ENCODE results near the gene TPRG1L.

TPRG1L gene

DNA sequence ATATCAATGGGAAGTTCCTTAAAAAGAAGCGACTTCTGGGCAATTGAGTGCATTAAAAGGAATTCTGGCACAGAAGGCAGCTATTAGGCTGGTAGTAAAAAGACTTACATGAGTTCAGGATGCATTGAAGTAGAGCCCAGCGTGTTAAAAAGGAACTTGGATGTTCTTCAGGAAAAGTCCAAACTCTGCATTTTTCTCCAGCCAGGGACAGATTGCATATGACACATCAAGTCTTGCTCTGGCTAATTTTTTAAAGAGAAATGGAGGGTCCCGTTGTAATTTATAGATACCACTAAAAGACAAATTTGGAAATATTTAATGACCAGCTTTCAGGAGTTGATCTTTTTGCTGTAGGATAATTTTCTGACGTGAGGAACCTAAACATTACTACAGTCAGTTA is 1.2 kb downstream of the TPRG1L start:
- DNase-seq (ENCODE audit: insufficient read length, low spot score) (no peak), FAIRE-seq (no peak)

DNA sequence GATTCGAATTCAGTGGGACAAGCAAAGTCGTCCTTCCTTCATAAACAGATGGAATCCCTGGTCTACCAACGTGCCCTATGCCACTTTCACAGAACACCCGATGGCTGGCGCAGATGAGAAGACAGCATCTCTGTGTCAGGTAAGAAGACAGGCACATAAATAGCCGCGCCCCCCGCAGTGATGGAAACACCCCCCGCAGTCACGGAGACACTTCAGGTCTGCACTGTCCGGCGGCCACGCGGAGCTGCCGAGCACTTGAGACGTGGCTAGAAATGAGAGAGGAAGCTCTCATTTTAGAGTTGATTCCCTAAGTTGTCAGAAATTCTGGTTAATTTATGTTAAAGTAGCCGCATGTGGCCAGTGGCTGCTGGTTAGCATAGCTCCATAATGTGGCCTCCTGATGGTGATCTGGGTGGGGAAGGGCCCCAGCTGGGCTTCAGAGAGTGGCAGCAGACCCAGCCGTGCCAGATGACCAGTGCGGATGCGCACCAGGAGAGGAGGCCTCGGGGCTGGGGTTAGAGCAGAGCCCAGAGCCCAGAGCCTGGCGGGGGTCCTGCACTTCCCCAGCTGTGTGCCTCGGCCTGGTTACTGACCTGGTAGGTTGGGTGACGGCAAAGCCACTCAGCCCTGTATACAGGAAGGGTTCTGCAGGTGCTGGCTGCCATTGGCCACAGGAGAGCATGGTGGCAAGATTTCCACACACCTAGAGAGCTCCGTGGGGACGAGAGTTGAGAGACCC is 2.9 kb downstream of the TPRG1L start:
- FAIRE-seq: no peak
- DNase-seq (ENCODE audit: insufficient read length, low spot score): no peak

DNA sequence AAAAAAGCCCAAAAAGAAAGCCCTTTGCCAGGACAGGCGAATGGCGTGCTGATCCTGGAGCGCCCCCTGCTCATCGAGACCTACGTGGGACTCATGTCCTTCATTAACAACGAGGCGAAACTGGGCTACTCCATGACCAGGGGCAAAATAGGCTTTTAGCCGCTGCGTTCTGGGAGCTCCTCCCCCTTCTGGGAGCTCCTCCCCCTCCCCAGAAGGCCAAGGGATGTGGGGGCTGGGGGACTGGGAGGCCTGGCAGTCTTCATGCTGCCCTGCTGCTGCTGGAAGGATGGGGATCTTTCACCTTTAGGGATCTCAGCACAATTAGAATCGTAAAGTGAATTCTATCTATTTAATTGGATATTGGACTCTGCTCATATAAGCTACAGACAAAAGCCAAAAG is 3.6 kb downstream of the TPRG1L start:
- no peak for FAIRE-seq

DNA sequence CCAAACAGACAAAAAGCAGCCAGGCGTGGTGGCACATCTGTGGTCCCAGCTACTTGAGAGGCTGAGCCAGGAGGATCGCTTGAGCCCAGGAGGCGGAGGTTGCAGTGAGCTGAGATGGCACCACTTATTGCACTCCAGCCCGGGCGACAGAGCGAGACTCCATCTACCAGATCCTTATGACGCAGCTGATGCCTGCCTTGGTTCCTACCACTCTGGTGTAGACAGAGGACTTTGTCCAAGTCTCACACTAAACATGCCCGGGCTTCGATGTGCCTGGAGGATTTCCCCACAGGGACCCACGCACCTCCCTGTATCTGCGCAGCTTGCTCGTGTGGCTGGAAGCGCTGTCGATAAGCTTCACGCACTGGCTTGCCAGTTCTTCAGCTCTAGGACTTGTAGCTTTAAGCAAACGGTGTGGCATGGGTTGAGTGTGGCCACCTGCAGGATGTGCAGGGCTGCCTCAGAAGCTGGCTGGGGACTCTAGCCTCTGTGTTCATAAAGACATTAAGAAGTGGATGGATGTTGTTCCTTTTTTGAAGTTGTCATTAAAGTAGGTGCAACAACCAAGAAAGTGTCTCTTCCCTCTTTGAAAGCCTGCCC is 4.8 kb downstream of the TPRG1L start:
- DNase-seq (ENCODE audit: insufficient read length, low spot score): no peak
- FAIRE-seq: no peak

More for the DNA sequence above, 3.6 kb downstream of the TPRG1L start:
- DNase-seq (ENCODE audit: insufficient read length, low spot score): no peak

DNA sequence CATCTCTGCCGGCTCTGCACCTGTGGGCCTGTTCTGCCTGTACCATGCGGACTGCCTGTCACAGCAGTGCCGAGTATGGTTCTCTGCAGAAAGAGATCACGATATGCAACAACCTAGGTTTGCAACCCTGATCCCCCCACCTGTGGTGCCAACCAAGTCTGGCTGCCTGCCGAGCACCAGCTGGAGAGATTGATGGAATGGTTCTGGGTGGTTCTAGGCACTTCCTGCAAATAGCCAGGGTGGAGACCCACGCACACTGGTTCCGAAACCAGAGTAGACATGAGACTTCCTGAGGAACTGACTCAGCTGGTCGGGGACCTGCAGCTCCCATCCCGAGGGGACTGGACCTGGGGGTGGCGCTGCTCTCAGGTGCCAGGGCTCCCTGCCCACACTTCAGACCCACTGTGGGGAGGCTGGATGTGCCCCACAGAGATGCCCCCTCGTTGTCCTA is 5.4 kb downstream of the TPRG1L start:
- DNase-seq (ENCODE audit: insufficient read length, low spot score): no peak
- no peak for FAIRE-seq

DNA sequence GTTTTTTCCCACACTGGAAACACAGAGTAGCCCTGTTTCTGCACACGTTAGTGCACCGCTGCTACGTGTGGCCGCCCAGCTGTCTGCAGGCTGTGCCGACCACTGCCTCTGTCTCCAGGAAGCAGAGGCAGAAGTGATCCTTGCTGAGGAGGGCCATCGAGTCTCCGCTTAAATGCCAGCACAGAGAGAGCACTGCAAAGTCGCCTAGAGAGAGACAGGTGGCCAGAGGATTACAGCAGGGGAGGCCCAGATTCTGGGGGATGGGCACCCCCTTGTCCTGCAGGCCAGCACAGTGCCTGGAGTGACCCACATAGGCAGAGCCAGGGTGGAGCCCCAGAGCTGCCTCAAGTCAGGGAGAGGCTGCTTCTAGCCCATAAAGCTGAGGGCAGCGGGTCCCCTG is 6.1 kb downstream of the TPRG1L start:
- no peak for FAIRE-seq
- no peak for DNase-seq (ENCODE audit: insufficient read length, low spot score)

DNA sequence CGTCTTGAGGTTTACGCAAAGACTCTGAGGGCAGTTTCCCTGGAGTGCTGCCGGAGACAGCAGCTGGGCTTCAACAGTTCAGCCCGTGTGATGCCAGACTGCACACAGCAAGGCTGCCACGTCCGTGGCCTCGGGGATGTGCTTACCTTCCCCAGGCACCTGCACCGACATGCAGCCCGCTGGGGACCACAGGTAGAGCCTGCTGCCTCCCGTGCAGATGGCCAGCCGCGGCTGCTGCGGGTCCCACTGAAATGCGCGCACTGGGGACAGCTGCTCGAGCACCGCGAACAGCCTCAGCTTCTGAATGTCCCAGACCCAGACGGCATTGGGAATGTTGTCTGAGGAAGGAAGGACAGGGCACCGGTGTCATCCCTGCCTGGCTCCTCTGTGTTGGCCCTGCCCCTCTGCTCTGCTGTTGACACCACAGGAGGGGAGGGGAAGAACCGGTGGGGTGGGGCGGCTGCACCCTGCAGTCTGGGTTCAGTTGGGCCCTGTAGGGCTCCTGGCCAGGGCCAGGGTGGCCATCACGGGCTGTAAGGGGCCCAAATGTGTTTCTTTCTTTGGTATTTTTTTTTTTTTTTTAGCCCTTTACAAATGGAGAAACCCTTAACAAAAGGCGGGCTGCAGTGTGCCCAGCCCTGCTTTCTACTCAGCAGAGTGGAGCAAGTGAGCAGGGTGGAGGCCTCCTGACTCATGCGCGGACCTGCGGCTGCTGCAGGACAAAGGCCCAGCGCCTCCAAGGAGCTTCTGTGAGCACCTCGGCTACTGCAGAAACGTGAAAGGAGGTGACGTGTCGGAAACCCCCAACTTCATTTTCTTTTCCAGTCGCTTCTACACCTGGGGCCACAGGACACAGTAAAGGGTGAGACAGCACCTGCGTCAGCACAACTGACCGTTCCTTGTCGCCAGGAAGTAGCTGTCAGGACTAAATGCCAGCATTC is 6.8 kb downstream of the TPRG1L start:
- no peak for DNase-seq (ENCODE audit: insufficient read length, low spot score)
- no peak for FAIRE-seq

DNA sequence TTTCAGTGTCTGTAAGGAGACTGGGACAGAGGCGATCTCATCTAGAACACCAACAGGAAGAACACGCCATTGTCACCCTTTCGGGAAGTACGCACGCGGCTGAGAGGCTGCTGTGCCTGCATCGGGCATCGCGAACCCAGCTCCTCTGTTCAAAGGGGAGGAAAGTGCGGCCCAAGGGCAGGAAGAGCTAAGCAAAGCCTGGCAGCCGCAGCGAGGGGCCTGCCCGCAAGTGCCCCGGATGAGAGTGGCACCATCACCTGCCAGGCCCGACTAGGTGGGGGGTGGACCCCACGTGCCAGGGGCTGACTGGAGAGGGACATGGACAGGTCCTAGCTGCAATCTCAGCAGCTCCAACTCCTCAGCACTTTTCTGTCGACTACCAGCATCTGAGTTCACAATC is 7.5 kb downstream of the TPRG1L start:
- DNase-seq (ENCODE audit: insufficient read length, low spot score) (no peak), FAIRE-seq (no peak)

DNA sequence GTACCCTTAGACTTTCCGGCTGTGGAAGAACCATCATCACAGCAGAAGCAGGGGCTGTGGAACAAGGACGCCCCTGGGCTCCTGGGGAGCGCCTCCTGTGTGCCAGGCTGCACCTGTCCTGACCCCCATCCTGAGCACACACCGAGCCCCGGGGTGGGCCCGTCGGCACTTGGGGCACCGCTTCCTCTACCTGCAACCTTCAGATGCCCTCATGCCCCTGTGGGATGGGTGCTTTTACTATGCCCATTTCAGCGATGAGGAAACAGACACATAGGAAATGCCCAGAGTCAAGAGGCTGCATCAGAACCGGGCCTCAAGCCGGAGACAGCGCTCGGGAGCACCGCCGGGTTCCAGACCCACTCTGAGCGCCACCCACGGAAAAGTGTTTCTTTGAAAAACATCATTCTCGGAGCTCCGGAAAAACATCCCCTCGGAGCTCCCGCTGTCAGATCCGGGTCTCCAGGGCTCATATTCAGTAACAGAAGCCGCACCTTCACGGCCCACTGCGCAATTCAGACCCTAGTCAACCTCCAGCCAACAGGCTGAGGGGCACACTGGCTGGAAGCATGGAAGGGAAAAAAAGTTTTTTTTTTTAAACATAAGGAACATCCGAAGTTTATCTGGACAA is 8.0 kb downstream of the TPRG1L start:
- DNase-seq (ENCODE audit: insufficient read length, low spot score): no peak
- no peak for FAIRE-seq

DNA sequence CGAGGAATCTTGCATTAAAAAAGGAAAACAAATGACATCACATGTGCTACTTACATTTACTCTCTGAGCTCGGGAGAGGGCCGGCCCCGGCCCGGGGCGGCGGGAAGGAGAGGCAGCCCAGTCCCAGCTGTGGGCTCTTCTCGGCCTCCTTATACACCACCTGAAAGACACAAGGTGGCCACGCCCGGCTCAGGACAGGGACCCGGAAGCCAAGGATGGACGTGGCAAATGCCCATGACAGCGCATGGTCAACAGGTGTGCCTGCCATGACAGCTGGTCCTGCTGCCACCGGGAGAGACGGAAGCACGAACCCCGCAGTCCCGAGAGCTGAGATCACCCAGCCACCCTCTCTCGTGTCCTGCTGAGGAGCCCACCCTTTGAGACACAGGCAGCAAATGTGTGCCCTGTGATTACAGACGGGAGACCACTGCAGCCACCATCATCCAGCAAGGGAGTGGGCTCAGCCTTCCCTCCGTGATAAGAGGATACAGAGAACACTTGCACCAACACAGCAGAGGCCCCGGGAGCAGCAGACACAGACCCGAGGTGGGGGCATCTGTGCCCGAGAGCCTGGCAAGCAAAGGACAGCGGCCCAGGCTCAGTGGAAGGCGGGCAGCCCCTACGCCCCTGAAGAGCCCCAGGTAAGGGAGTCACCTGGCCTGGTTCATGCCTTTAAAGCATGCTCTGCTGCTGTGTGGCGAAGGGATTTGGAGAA is 8.7 kb downstream of the TPRG1L start:
- DNase-seq (ENCODE audit: insufficient read length, low spot score) (no peak), FAIRE-seq (no peak)

DNA sequence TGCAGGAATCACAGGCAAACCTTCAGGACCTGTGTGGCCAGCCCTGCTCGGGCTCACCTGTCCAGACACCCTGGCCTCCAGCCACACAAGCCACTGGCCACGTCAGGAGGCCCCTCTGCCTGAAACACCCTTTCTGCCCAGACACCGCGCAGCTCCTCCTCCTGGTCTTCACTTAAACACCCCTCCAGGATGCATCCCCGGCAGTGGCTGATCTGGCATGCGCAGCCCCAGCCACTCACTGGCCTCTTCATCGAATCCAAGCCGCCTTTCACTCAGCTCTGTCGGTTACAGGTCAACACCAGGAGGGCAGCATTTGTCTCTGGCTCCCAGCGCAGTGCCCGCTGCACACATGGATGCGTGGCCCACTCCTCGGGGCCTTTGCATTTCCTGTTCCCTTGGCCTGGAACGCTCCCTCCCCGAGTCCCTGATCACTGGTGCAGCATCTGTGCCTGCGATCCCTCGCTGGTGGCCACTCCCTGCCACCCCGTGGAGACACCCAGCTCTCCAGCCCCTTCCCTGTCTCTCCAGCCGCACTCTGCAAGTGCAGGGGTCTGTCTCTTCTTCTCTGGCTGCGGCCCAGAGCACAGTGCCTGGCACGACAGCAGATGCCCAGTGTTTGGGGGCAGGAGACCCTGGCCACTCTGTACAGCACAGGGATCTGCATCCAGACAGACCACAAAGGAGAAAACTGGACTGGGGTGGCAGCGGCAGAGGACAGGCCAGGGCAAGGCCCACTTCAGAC is 9.4 kb downstream of the TPRG1L start:
- no peak for FAIRE-seq
- DNase-seq (ENCODE audit: insufficient read length, low spot score): no peak

DNA sequence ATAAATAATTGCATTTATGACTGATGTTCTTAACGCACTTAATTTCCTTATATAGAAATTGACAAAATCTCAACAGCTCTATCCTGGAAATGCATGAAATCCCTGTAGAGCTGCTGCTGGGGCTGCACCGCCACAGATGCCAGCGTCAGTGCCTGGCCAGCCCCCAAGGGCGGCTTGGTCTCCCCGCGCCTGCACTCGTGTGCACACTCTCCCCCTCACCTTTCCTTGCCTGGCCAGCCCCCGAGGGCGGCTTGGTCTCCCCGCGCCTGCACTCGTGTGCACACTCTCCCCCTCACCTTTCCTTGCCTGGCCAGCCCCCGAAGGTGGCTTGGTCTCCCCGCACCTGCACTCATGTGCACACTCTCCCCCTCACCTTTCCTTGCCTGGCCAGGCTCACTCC is 11.3 kb downstream of the TPRG1L start:
- FAIRE-seq (no peak), DNase-seq (ENCODE audit: insufficient read length, low spot score) (no peak)

DNA sequence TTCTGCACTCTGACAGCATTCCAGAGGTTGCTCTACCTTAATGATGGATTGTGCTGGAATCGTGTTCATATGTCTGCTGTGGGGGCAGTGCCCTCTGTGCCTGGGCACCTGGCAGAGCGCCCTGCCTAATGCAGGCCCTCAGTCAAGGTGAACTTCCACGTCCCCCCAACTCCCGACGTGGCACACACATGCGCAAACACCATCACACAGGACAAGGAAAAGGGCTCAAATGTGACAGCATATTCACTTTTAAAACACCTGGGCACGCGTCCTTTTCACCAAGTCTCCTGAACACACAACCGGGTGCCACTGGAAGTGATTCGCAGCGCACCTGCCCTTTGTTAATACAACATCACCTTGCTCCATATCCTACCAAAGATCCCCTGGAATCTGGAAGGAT is 11.7 kb downstream of the TPRG1L start:
- FAIRE-seq: no peak
- no peak for DNase-seq (ENCODE audit: insufficient read length, low spot score)

DNA sequence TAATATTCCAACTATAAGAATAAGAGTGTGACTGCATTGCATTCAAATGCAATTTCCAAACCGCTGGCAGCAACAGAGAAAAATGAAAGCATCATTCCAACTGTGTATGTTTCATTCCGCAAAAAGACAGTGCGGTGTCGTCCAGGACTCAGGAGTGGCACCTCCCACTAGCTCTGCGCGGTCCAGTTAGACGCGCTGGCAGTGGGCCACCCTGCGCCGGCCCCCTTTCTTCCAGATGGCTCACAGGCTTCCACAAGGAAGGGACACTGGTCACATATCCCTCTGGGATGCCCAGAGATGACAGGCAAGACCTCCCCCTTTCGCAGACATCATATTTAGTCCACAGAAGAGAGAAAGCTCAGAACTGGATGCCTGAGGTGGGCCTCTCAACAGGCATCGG is 13.2 kb downstream of the TPRG1L start:
- DNase-seq (ENCODE audit: insufficient read length, low spot score): no peak
- no peak for FAIRE-seq

DNA sequence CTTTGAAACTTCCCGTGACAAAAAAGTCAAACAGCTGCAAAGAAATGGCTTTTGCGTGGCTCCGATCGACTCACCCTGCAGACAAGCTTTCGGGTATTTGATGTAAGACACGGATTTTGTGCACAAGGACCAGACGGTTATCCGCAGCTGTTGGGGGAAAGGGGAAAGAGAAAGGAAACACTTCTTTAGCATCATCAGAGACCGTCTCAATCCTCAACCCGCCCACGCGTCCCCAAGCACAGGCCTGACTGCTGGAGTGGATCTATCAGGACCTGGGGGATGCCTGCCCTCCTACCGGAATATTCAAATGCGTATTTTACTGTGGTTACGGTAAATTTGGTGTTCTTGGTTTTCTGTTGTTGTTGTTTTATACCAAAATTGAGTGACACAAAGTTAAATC is 13.9 kb downstream of the TPRG1L start:
- no peak for FAIRE-seq

DNA sequence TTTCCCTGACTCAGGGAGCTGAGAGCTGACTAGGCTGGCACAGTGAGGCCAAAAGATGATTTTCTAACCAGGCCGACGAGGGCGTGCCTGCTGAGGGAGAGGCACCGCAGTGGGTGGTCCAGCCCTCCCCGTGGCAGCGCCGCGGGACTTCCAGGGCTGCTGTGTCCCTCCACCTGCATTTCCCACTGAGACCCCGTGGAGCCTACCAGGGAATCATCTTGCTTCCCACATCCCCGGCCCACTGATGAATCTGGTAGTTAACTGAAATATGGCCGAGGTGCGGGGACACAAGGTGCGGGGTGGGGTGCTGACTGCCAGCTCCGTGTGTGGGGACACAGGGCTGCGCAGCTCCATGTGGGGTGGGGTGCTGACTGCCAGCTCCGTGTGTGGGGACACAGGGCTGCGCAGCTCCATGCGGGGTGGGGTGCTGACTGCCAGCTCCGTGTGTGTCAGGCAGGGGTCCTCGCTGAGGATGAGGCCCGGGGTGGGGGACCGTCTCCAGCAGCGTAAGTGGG is 14.6 kb downstream of the TPRG1L start:
- FAIRE-seq (no peak), DNase-seq (ENCODE audit: insufficient read length, low spot score) (no peak)

More for the DNA sequence above, 13.9 kb downstream of the TPRG1L start:
- DNase-seq (ENCODE audit: insufficient read length, low spot score): no peak

DNA sequence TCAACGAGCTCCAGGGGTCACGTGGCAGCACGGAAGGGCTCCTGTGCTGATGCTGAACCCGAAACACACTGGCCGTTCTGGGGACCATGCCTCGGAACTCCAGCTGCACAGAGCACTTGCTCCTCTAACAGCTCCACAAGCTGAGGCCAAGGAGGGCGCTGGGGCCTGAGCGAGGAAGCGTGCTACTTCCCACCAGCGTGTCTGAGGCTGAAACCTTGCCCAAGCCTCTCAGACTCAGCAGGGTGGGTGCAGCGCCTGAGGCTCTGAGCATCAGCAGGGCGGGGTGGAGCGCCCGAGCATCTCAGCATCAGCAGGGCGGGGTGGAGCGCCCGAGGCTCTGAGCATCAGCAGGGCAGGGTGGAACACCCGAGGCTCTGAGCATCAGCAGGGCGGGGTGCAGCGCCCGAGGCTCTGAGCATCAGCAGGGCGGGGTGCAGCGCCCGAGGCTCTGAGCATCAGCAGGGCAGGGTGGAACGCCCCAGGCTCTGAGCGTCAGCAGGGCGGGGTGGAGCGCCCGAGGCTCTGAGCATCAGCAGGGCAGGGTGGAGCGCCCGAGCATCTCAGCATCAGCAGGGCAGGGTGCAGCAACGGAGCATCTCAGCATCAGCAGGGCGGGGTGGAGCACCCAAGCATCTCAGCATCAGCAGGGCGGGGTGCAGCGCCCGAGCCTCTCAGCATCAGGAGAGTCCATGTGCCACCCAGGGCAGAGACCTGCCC is 15.5 kb downstream of the TPRG1L start:
- no peak for DNase-seq (ENCODE audit: insufficient read length, low spot score)
- no peak for FAIRE-seq

DNA sequence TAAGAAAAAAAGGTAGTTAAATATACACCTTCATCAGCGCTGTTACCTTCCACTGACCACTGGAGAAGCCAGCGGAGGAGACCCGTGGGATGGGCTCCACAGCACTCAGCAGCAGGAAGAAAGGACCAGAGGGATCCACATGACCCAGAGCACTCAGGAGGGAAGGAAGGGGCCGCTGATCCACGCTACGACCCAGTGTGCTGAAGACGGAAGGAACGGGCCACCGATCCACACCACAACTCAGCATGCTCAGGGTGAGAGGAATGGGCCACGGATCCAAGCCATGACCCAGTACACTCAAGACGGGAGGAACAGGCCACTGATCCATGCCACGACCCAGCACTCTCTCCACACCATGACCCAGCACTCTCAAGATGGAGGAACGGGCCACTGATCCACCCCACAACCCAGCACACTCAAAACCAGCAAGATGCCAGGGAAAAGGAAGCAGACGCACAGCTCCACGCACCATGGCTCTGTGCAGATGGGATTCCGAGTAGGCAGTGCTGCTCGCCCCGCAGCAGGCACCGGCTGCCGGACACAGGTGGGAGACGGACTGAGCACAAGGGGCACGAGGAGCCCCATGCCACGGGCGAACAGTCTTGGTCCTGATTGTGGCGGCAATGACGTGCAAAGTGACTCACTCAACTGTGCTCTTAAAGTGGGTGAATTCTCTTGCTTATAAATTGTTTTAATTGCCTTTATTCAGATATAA is 16.4 kb downstream of the TPRG1L start:
- FAIRE-seq (no peak), DNase-seq (ENCODE audit: insufficient read length, low spot score) (no peak)

Data from GM19239 (cell line).